ENCODE measurements around the gene AK8.
"Not testable (repeated sequence)": the region's sequence is repeated elsewhere in the genome, so short reads cannot be mapped to it uniquely, and the experiment has no call there.

Gene AK8

GRCh38 chr9:132711846-132712245, 166.2 kb downstream of the AK8 start:
- DNase-seq (ENCODE audit: low read depth) = no peak

- DNase-seq (ENCODE audit: low read depth) = not testable (repeated sequence)
Observed at GRCh38 chr9:132711152-132711551, 166.9 kb downstream of the AK8 start.

- no peak for DNase-seq (ENCODE audit: low read depth)
Observed at GRCh38 chr9:132710333-132710732, 167.8 kb downstream of the AK8 start.

GRCh38 chr9:132708769-132709430, 169.2 kb downstream of the AK8 start:
- DNase-seq (ENCODE audit: low read depth) = no peak

- DNase-seq (ENCODE audit: low read depth) = no peak
Observed at GRCh38 chr9:132708239-132708638, 169.8 kb downstream of the AK8 start.

GRCh38 chr9:132703336-132703735, 174.7 kb downstream of the AK8 start:
- no peak for DNase-seq (ENCODE audit: low read depth)

GRCh38 chr9:132702254-132702653, 175.8 kb downstream of the AK8 start:
- no peak for DNase-seq (ENCODE audit: low read depth)

- no peak for DNase-seq (ENCODE audit: low read depth)
Observed at GRCh38 chr9:132699956-132700355, 178.1 kb downstream of the AK8 start.

GRCh38 chr9:132698989-132699388, 179.1 kb downstream of the AK8 start:
- no peak for DNase-seq (ENCODE audit: low read depth)

GRCh38 chr9:132697230-132697629, 180.9 kb downstream of the AK8 start:
- no peak for DNase-seq (ENCODE audit: low read depth)

- no peak for DNase-seq (ENCODE audit: low read depth)
Observed at GRCh38 chr9:132694144-132694543, 183.9 kb downstream of the AK8 start.

- no peak for DNase-seq (ENCODE audit: low read depth)
Observed at GRCh38 chr9:132690696-132691095, 187.4 kb downstream of the AK8 start.

- no peak for DNase-seq (ENCODE audit: low read depth)
Observed at GRCh38 chr9:132683873-132684272, 194.2 kb downstream of the AK8 start.

GRCh38 chr9:132681561-132681960, 196.5 kb downstream of the AK8 start:
- DNase-seq (ENCODE audit: low read depth) = no peak

GRCh38 chr9:132679946-132680625, 198.0 kb downstream of the AK8 start:
- no peak for DNase-seq (ENCODE audit: low read depth)

GRCh38 chr9:132677976-132678375, 200.1 kb downstream of the AK8 start:
- DNase-seq (ENCODE audit: low read depth) = no peak
